Uterus (tissue), 4 donors: ENCODE measurements around the gene TNFRSF1A. TPM values are rescaled to one million over a fixed set of nuclear protein-coding genes. Genes with fewer than 3 reads are reported as not detected.

Experiments
- DNase-seq, 2 donors: peaks; one replicate each; pipeline ENCODE4 v3.0.0-alpha.2; 2019 to 2020
- H3K27ac ChIP-seq, 2 donors: fragments of 200-600 bp; sonication (generic); 1 replicate in 1 of 2; 2 replicates in 1 of 2; pipeline ENCODE4 v1.5.1; 2016 to 2018
- H3K27me3 ChIP-seq, 2 donors: fragments of 200-600 bp; sonication (generic); one replicate each; pipeline ENCODE4 v1.5.1; 2018 to 2019; ENCODE audit warnings: control low read depth in 1 of 2
- H3K36me3 ChIP-seq, 2 donors: fragments of 200-600 bp; sonication (generic); one replicate each; pipeline ENCODE4 v1.5.1; 2019; ENCODE audit warnings: control low read depth in 1 of 2
- H3K4me1 ChIP-seq, 2 donors: fragments of 200-600 bp; sonication (generic); one replicate each; pipeline ENCODE4 v1.5.1; 2018 to 2019; ENCODE audit warnings: control low read depth in 1 of 2
- H3K4me3 ChIP-seq, 2 donors: fragments of 200-600 bp; sonication (generic); 1 replicate in 1 of 2; 2 replicates in 1 of 2; pipeline ENCODE4 v1.5.1; 2018 to 2019; ENCODE audit warnings: mild to moderate bottlenecking in 1 of 2
- H3K9me3 ChIP-seq, 2 donors: fragments of 200-600 bp; sonication (generic); one replicate each; pipeline ENCODE4 v1.5.1; 2019; ENCODE audit warnings: control low read depth in 1 of 2
- CTCF ChIP-seq, 4 experiments: fragments of 200-600 bp in 2 of 4; fragments of 450-650 bp in 2 of 4; sonication (generic) in 2 of 4; IDR thresholded peaks; one replicate each; pipeline ENCODE4 v1.5.1; 2016 to 2019; ENCODE audit warnings: antibody characterized with exemption in 4 of 4, mild to moderate bottlenecking in 2 of 4, moderate library complexity in 1 of 4
- POLR2A ChIP-seq, 2 donors: fragments of 450-650 bp; IDR thresholded peaks; one replicate each; pipeline ENCODE4 v1.6.1; 2016; ENCODE audit warnings: antibody characterized with exemption in 2 of 2, mild to moderate bottlenecking in 1 of 2, moderate library complexity in 1 of 2
- intact Hi-C: fragments of 100-400 bp; cut with DNase I; formaldehyde crosslinking; loops from one replicate; pipeline ENCODE4 v1.15.1; 2023; ENCODE audit warnings: low total_unique reads
- total RNA-seq, 4 donors: library from RNA; depleted of rRNA in 3 of 4; stranded (reverse); fragments of >200 nt in 3 of 4; gene quantifications; one replicate each; pipeline versions ENCODE4 v1.1.0 to v1.2.4, GENCODE V29; 2014 to 2023
- donor health status: DM: yes; HTN: yes; CAD: no.

Gene TNFRSF1A
- total RNA-seq, 4 donors from 2014 or later = 71.8 to 297 (median 174) TPM

GRCh38 chr12:6333029-6333428 lies 8.8 kb downstream of the TNFRSF1A start:
- DNase-seq = no peak
- Histone ChIP-seq H3K9me3 (no peaks in the 10 kb centered on the region), H3K36me3 (no peaks in the 10 kb centered on the region), H3K27me3 (no peaks in the 10 kb centered on the region), H3K4me3 (no peak overlapping the region), H3K4me1 (peaks cover 4 to 31% of the 10 kb centered on the region in 2 donors), H3K27ac (peak overlapping the region; percentile 95 to 97)
- intact Hi-C loops = loop anchor here (10.0 kb wide), 1 partner anchor 202 kb away; the partner anchor contains the start of gene GAPDH
- TF ChIP-seq CTCF (IDR thresholded peaks at IDR 0.05) (no peak), POLR2A (IDR thresholded peaks at IDR 0.05) (no peak)

- peaks cover 4 to 31% of the 10 kb centered on the region in 2 donors for H3K4me1 ChIP-seq
- no peak overlapping the region for H3K4me3 ChIP-seq
- no peaks in the 10 kb centered on the region for H3K36me3 ChIP-seq
- H3K27me3 ChIP-seq = no peaks in the 10 kb centered on the region
- no peak for DNase-seq
- TF ChIP-seq CTCF (IDR thresholded peaks at IDR 0.05) (no peak), POLR2A (IDR thresholded peaks at IDR 0.05) (no peak)
- intact Hi-C loops = loop anchor here (10.0 kb wide), 1 partner anchor 202 kb away; the partner anchor contains the start of gene GAPDH
- H3K27ac ChIP-seq = peak overlapping the region in 1 of 2 donors; percentile 95
- no peaks in the 10 kb centered on the region for H3K9me3 ChIP-seq
Observed at GRCh38 chr12:6332459-6332858, 9.4 kb downstream of the TNFRSF1A start.

- Histone ChIP-seq H3K27me3 (no peaks in the 10 kb centered on the region), H3K27ac (peak overlapping the region; percentile 54 to 55), H3K4me1 (peaks cover 8 to 24% of the 10 kb centered on the region in 2 donors), H3K36me3 (no peaks in the 10 kb centered on the region), H3K4me3 (no peak overlapping the region), H3K9me3 (no peaks in the 10 kb centered on the region)
- intact Hi-C loops = loop anchor here (10.0 kb wide), 1 partner anchor 204 kb away; the partner anchor contains the start of gene GAPDH
- no peak for DNase-seq
- no peak for TF ChIP-seq POLR2A (IDR thresholded peaks at IDR 0.05)
- no peak for TF ChIP-seq CTCF (IDR thresholded peaks at IDR 0.05)
Observed at GRCh38 chr12:6330999-6331714, 10.7 kb downstream of the TNFRSF1A start.

GRCh38 chr12:6330192-6330591 lies 11.7 kb downstream of the TNFRSF1A start:
- intact Hi-C loops = loop anchor here (10.0 kb wide), 1 partner anchor 205 kb away; the partner anchor contains the start of gene GAPDH
- H3K4me1 ChIP-seq = peaks cover 8 to 22% of the 10 kb centered on the region in 2 donors
- no peaks in the 10 kb centered on the region for H3K36me3 ChIP-seq
- TF ChIP-seq POLR2A (IDR thresholded peaks at IDR 0.05) (no peak), CTCF (IDR thresholded peaks at IDR 0.05) (no peak)
- H3K4me3 ChIP-seq = no peak overlapping the region
- H3K27ac ChIP-seq = peak overlapping the region; percentile 54 to 55
- DNase-seq = no peak
- H3K27me3 ChIP-seq = no peaks in the 10 kb centered on the region
- no peaks in the 10 kb centered on the region for H3K9me3 ChIP-seq

- no peaks in the 10 kb centered on the region for H3K9me3 ChIP-seq
- DNase-seq = peak in 1 of 2 donors; percentile 28
- H3K27me3 ChIP-seq = no peaks in the 10 kb centered on the region
- TF ChIP-seq CTCF (IDR thresholded peaks at IDR 0.05) (no peak), POLR2A (IDR thresholded peaks at IDR 0.05) (no peak)
- H3K4me3 ChIP-seq = no peak overlapping the region
- intact Hi-C loops = loop anchor here (10.0 kb wide), 1 partner anchor 205 kb away; the partner anchor contains the start of gene GAPDH
- peak overlapping the region; percentile 54 to 55 for H3K27ac ChIP-seq
- H3K4me1 ChIP-seq = peaks cover 8 to 17% of the 10 kb centered on the region in 2 donors
- no peaks in the 10 kb centered on the region for H3K36me3 ChIP-seq
Observed at GRCh38 chr12:6329703-6330064, 12.2 kb downstream of the TNFRSF1A start.
